Liver (tissue), 9 donors: ENCODE measurements around the gene MRPL30. TPM values are rescaled to one million over a fixed set of nuclear protein-coding genes. Genes with fewer than 3 reads are reported as not detected.

ENCODE experiments used
- DNase-seq: peaks from one replicate; pipeline ENCODE4 v3.0.0-alpha.2; 2017; ENCODE audit warnings: low spot score
- H3K27ac ChIP-seq, 2 donors: one replicate each; pipeline ENCODE4 v1.7.0; 2013; ENCODE audit warnings: inconsistent platforms in 2 of 2, low read length in 2 of 2, control low read depth in 1 of 2, low read depth in 1 of 2, mild to moderate bottlenecking in 1 of 2
- H3K27me3 ChIP-seq, 4 donors: one replicate each; pipeline versions ENCODE4 v1.6.1 to v1.7.0; 2013; ENCODE audit warnings: low read length in 3 of 4, inconsistent platforms in 1 of 4, mild to moderate bottlenecking in 1 of 4, moderate library complexity in 1 of 4; ENCODE audit not compliant: control insufficient read depth in 4 of 4, insufficient read depth in 4 of 4
- H3K36me3 ChIP-seq, 4 donors: one replicate each; pipeline versions ENCODE4 v1.6.1 to v1.7.0; 2013; ENCODE audit warnings: low read length in 3 of 4, mild to moderate bottlenecking in 3 of 4, low read depth in 1 of 4, moderate library complexity in 1 of 4; ENCODE audit not compliant: control insufficient read depth in 4 of 4, insufficient read depth in 3 of 4
- H3K4me1 ChIP-seq, 4 donors: one replicate each; pipeline versions ENCODE4 v1.6.1 to v1.7.0; 2013; ENCODE audit warnings: low read length in 3 of 4, mild to moderate bottlenecking in 3 of 4, moderate library complexity in 1 of 4; ENCODE audit not compliant: control insufficient read depth in 4 of 4, insufficient read depth in 4 of 4
- H3K4me3 ChIP-seq, 3 donors: one replicate each; pipeline versions ENCODE4 v1.6.1 to v1.7.0; 2013; ENCODE audit warnings: low read length in 3 of 3, control low read depth in 1 of 3, low read depth in 1 of 3, mild to moderate bottlenecking in 1 of 3
- H3K9ac ChIP-seq, 2 donors: one replicate each; pipeline ENCODE4 v1.7.0; 2013; ENCODE audit warnings: low read length in 2 of 2, mild to moderate bottlenecking in 2 of 2, moderate library complexity in 2 of 2, control low read depth in 1 of 2, low read depth in 1 of 2
- H3K9me3 ChIP-seq, 4 donors: one replicate each; pipeline versions ENCODE4 v1.6.1 to v1.7.0; 2013; ENCODE audit warnings: low read length in 3 of 4; ENCODE audit not compliant: control insufficient read depth in 4 of 4
- ATF3 ChIP-seq: IDR thresholded peaks from 2 replicates; pipeline ENCODE4 v1.6.1; 2016; ENCODE audit warnings: antibody characterized with exemption
- EGR1 ChIP-seq, 2 donors: IDR thresholded peaks; 2 replicates each; pipeline ENCODE4 v1.6.1; 2016 to 2018; ENCODE audit warnings: antibody characterized with exemption in 2 of 2, low read depth in 2 of 2
- FOXA1 ChIP-seq: IDR thresholded peaks from 2 replicates; pipeline ENCODE4 v1.6.1; 2016; ENCODE audit warnings: antibody characterized with exemption
- GABPA ChIP-seq, 2 donors: IDR thresholded peaks in 1 of 2; conservative IDR thresholded peaks in 1 of 2; 2 replicates each; pipeline ENCODE4 v1.6.1; 2016; ENCODE audit warnings: antibody characterized with exemption in 2 of 2, mild to moderate bottlenecking in 1 of 2, moderate library complexity in 1 of 2
- HNF4A ChIP-seq, 2 donors: conservative IDR thresholded peaks; 2 replicates each; pipeline ENCODE4 v1.6.1; 2016; ENCODE audit warnings: antibody characterized with exemption in 2 of 2, mild to moderate bottlenecking in 2 of 2
- JUND ChIP-seq, 2 donors: IDR thresholded peaks; 2 replicates each; pipeline ENCODE4 v1.6.1; 2016; ENCODE audit warnings: antibody characterized with exemption in 2 of 2
- NR2F2 ChIP-seq: IDR thresholded peaks from 2 replicates; pipeline ENCODE4 v1.6.1; 2016; ENCODE audit warnings: antibody characterized with exemption
- RAD21 ChIP-seq, 2 donors: IDR thresholded peaks; 2 replicates each; pipeline ENCODE4 v1.6.1; 2016; ENCODE audit warnings: antibody characterized with exemption in 2 of 2, mild to moderate bottlenecking in 2 of 2
- RXRA ChIP-seq, 2 donors: IDR thresholded peaks; 2 replicates each; pipeline ENCODE4 v1.6.1; 2017 to 2018; ENCODE audit warnings: antibody characterized with exemption in 2 of 2, mild to moderate bottlenecking in 1 of 2
- SP1 ChIP-seq: IDR thresholded peaks from 2 replicates; pipeline ENCODE4 v1.6.1; 2018; ENCODE audit warnings: antibody characterized with exemption, mild to moderate bottlenecking
- TAF1 ChIP-seq: conservative IDR thresholded peaks from 2 replicates; pipeline ENCODE4 v1.6.1; 2016; ENCODE audit warnings: antibody characterized with exemption, mild to moderate bottlenecking
- YY1 ChIP-seq: IDR thresholded peaks from 2 replicates; pipeline ENCODE4 v1.6.1; 2016; ENCODE audit warnings: antibody characterized with exemption, mild to moderate bottlenecking
- ZBTB33 ChIP-seq: IDR thresholded peaks from 2 replicates; pipeline ENCODE4 v1.6.1; 2016; ENCODE audit warnings: antibody characterized with exemption
- WGBS: extraction: QIAGEN DNeasy Blood & Tissue Kit; methylation state at CpG from one replicate; pipeline ENCODE4 v1.1.7; 2013; 5-methylcytosine and 5-hydroxymethylcytosine counted together
- polyA plus RNA-seq, 2 donors: library from polyadenylated mRNA; stranded (reverse) in 1 of 2; unstranded in 1 of 2; fragments of 200-250 nt in 1 of 2; fragments of >200 nt in 1 of 2; fragmentation: Nextera tagmentation in 1 of 2; extraction: Ambion mirVana in 1 of 2; gene quantifications; one replicate each; pipeline versions ENCODE4 v1.2.1 to v1.2.3, GENCODE V29; 2013 to 2015
- total RNA-seq, 2 donors: library from RNA; depleted of rRNA; stranded (reverse); fragments of >200 nt; gene quantifications; one replicate each; pipeline ENCODE4 v1.2.3, GENCODE V29; 2014
- TF ChIP-seq, protein P1 (sequence below): IDR thresholded peaks from 2 replicates; pipeline ENCODE4 v1.6.1; 2016; ENCODE audit warnings: antibody characterized with exemption
- TF ChIP-seq, protein P2 (sequence below): fragments of 150-350 bp; IDR thresholded peaks from 2 replicates; pipeline ENCODE4 v1.5.1; 2017; ENCODE audit warnings: improper control_type of control experiment, low read depth, low read length; ENCODE audit not compliant: missing input control
- TF ChIP-seq, protein P3 (sequence below): IDR thresholded peaks from 2 replicates; pipeline ENCODE4 v1.6.1; 2016; ENCODE audit warnings: antibody characterized with exemption, mild to moderate bottlenecking
- donor health status: healthy.
- donor health status: healthy.
- donor health status: healthy.
- donor health status: healthy.
- donor health status: healthy.

The MRPL30 gene
- total and polyA plus RNA-seq, 4 donors, result 11.7 to 21.0 (median 16.8) TPM

DNA sequence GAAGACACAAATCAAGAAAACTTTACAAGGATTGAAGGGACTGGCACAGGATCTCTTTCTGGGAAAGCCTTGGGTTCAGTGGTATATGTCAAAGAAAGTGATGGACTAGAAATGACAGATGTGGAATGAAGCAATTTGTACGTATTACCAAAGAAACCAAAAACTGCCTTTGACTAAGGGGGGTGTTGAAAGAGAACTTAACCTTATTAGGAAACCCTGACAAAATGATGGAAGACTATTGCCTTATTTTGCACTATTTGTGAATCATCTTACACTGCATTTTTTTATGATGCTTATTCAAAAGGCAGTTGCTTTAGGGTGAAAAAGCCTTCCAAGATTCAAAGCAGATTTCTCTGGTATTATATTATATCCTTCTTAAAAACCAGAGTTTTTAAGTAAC is 30.3 kb upstream of the MRPL30 start:
- H3K9ac ChIP-seq, result no peak overlapping the region
- no peak overlapping the region for H3K27ac ChIP-seq
- H3K9me3 ChIP-seq, result no peaks in the 10 kb centered on the region
- H3K36me3 ChIP-seq, result no peaks in the 10 kb centered on the region
- no peak overlapping the region for H3K4me3 ChIP-seq
- 89% methylated on average over 1 of the region's 1 CpG for WGBS
- H3K4me1 ChIP-seq, result peaks cover 0 to 12% (median 8%) of the 10 kb centered on the region in 4 donors
- TF ChIP-seq JUND (IDR thresholded peaks at IDR 0.05) (no peak), TAF1 (no peak), FOXA1 (no peak), RXRA (IDR thresholded peaks at IDR 0.05) (no peak), NR2F2 (no peak), ZBTB33 (no peak), ATF3 (no peak), EGR1 (IDR thresholded peaks at IDR 0.05; ENCODE audit: low read depth in 2 of 2) (no peak), RAD21 (IDR thresholded peaks at IDR 0.05) (no peak), YY1 (no peak), HNF4A (conservative IDR thresholded peaks at IDR 0.05) (no peak), GABPA (IDR thresholded peaks at IDR 0.05 in 1 of 2, conservative IDR thresholded peaks at IDR 0.05 in 1 of 2) (no peak), SP1 (no peak)
- TF ChIP-seq, protein P1, sequence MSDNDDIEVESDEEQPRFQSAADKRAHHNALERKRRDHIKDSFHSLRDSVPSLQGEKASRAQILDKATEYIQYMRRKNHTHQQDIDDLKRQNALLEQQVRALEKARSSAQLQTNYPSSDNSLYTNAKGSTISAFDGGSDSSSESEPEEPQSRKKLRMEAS, result no peak
- TF ChIP-seq, protein P2, sequence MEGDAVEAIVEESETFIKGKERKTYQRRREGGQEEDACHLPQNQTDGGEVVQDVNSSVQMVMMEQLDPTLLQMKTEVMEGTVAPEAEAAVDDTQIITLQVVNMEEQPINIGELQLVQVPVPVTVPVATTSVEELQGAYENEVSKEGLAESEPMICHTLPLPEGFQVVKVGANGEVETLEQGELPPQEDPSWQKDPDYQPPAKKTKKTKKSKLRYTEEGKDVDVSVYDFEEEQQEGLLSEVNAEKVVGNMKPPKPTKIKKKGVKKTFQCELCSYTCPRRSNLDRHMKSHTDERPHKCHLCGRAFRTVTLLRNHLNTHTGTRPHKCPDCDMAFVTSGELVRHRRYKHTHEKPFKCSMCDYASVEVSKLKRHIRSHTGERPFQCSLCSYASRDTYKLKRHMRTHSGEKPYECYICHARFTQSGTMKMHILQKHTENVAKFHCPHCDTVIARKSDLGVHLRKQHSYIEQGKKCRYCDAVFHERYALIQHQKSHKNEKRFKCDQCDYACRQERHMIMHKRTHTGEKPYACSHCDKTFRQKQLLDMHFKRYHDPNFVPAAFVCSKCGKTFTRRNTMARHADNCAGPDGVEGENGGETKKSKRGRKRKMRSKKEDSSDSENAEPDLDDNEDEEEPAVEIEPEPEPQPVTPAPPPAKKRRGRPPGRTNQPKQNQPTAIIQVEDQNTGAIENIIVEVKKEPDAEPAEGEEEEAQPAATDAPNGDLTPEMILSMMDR, result no peak
- TF ChIP-seq, protein P3, sequence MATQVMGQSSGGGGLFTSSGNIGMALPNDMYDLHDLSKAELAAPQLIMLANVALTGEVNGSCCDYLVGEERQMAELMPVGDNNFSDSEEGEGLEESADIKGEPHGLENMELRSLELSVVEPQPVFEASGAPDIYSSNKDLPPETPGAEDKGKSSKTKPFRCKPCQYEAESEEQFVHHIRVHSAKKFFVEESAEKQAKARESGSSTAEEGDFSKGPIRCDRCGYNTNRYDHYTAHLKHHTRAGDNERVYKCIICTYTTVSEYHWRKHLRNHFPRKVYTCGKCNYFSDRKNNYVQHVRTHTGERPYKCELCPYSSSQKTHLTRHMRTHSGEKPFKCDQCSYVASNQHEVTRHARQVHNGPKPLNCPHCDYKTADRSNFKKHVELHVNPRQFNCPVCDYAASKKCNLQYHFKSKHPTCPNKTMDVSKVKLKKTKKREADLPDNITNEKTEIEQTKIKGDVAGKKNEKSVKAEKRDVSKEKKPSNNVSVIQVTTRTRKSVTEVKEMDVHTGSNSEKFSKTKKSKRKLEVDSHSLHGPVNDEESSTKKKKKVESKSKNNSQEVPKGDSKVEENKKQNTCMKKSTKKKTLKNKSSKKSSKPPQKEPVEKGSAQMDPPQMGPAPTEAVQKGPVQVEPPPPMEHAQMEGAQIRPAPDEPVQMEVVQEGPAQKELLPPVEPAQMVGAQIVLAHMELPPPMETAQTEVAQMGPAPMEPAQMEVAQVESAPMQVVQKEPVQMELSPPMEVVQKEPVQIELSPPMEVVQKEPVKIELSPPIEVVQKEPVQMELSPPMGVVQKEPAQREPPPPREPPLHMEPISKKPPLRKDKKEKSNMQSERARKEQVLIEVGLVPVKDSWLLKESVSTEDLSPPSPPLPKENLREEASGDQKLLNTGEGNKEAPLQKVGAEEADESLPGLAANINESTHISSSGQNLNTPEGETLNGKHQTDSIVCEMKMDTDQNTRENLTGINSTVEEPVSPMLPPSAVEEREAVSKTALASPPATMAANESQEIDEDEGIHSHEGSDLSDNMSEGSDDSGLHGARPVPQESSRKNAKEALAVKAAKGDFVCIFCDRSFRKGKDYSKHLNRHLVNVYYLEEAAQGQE, result no peak
- H3K27me3 ChIP-seq, result no peaks in the 10 kb centered on the region
- no peak for DNase-seq
